ENCODE results near the gene PHF12.
"Not testable (repeated sequence)": the region's sequence is repeated elsewhere in the genome, so short reads cannot be mapped to it uniquely, and the experiment has no call there.

PHF12 gene

GRCh38 chr17:28878158-28878910 is 73.0 kb downstream of the PHF12 start:
- no peak for TF ChIP-seq FOXK2 (IDR thresholded peaks at IDR 0.05)
- TF ChIP-seq SUZ12 (IDR thresholded peaks at IDR 0.05), result no peak
- TF ChIP-seq PKNOX1 (IDR thresholded peaks at IDR 0.05), result no peak
- TF ChIP-seq LEF1 (IDR thresholded peaks at IDR 0.05; ENCODE audit: borderline replicate concordance), result no peak
- TF ChIP-seq ZNF384 (IDR thresholded peaks at IDR 0.05), result no peak
- TF ChIP-seq FOXA1 (IDR thresholded peaks at IDR 0.05), result no peak
- no peak for TF ChIP-seq HDGF (IDR thresholded peaks at IDR 0.05; ENCODE audit: borderline replicate concordance)
- no peak for TF ChIP-seq ELF4 (IDR thresholded peaks at IDR 0.05)
- TF ChIP-seq SP1 (IDR thresholded peaks at IDR 0.05), result no peak
- TF ChIP-seq TARDBP (IDR thresholded peaks at IDR 0.05), result no peak
- no peak for TF ChIP-seq L3MBTL2 (conservative IDR thresholded peaks at IDR 0.05)
- TF ChIP-seq CTBP1 (IDR thresholded peaks at IDR 0.05; ENCODE audit: borderline replicate concordance), result no peak
- TF ChIP-seq NFRKB (IDR thresholded peaks at IDR 0.05), result no peak
- no peak for TF ChIP-seq ARNT (IDR thresholded peaks at IDR 0.05)
- no peak for TF ChIP-seq BHLHE40 (IDR thresholded peaks at IDR 0.05; ENCODE audit: borderline replicate concordance)
- no peak for TF ChIP-seq FOXM1 (IDR thresholded peaks at IDR 0.05; ENCODE audit: borderline replicate concordance)
- POLR2A ChIA-PET, result interaction anchor here (1.1 kb wide), 1 partner anchor 153 kb away, joined by 4 read pairs; no protein-coding TSS in a partner anchor
- no peak for DNase-seq (ENCODE audit: extremely low spot score)
- CTCF ChIA-PET, result interaction anchor here (1.8 kb wide), 1 partner anchor 115 kb away, joined by 9 read pairs; no protein-coding TSS in a partner anchor

DNA sequence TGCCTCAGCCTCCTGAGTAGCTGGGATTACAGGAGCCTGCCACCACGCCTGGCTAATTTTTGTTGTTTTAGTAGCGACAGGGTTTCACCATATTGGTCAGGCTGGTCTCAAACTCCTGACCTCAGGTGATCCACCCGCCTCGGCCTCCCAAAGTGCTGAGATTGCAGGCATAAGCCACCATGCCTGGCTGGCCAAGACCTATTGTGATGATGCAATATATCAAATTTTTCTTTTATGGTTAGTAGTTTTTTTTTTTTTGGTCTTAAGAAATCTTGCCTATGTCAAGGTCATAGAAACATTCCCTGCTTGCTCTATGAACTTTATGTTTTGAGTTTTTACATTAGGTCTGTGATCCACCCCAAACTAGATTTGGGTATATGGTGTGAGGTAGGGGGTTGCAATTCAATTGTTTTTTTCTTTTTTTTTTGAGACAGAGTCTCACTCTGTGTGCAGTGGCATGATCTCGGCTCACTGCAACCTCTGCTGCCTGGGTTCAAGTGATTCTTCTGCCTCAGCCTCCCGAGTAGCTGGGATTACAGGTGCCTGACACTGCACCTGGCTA is 74.1 kb downstream of the PHF12 start:
- CTCF ChIA-PET; DNase-seq (ENCODE audit: extremely low spot score); POLR2A ChIA-PET: not testable (repeated sequence)

DNA sequence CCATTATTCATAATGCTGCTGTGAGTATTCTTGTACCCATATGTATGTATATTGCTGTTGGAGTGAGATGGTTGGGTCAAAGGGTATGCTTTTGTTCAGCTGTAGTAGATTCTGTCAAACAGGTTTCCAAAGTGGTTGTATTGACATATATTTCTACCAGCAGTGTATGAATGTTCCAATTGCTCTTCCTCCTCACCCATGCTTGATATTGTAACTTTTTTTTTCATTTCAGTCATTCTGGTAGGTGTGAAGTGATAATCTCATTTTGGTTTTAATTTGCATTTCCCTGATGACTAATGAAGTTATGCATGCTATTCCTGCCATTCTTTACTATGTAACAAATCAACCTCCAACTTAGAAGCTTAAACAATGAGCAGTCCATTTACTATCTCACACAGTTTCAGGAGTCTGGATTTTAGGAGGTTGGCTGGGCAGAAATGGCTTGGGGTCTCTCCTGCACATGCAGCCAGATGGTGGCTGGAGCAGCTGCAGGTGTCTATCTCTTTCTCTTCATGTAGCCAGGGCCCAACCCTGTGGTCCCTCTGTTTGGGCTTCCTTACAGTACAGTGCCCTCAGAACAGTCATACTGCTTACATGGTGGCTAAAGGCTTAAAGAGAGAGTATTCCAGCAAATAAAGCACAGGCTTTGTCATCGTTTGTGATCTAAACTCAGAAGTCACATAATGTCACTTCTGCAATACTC is 75.3 kb downstream of the PHF12 start:
- DNase-seq (ENCODE audit: extremely low spot score), result no peak
- TF ChIP-seq TARDBP (IDR thresholded peaks at IDR 0.05), result no peak
- TF ChIP-seq CTBP1 (IDR thresholded peaks at IDR 0.05; ENCODE audit: borderline replicate concordance), result no peak
- no peak for TF ChIP-seq NFRKB (IDR thresholded peaks at IDR 0.05)
- no peak for TF ChIP-seq FOXK2 (IDR thresholded peaks at IDR 0.05)
- no peak for TF ChIP-seq BHLHE40 (IDR thresholded peaks at IDR 0.05; ENCODE audit: borderline replicate concordance)
- TF ChIP-seq PKNOX1 (IDR thresholded peaks at IDR 0.05), result no peak
- TF ChIP-seq HDGF (IDR thresholded peaks at IDR 0.05; ENCODE audit: borderline replicate concordance), result no peak
- no peak for TF ChIP-seq ARNT (IDR thresholded peaks at IDR 0.05)
- TF ChIP-seq L3MBTL2 (conservative IDR thresholded peaks at IDR 0.05), result no peak
- POLR2A ChIA-PET, result no interaction called here
- CTCF ChIA-PET, result no interaction called here

DNA sequence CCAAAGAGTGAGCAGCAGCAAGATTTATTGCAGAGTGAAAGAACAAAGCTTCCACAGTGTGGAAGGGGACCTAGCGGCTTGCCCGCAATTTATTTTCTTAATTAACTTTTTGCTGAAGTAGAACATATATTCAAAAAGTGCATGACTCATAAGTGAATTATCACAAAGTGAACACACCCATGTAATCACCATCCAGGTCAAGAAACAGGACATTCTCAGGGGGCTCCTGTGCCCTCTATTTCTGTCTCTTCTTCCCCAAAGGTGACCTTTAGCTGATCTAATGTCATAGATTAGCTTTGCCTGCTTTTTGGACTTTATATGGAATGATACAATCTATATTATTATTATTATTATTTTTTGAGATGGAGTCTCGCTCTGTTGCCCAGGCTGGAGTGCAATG is 76.6 kb downstream of the PHF12 start:
- TF ChIP-seq TARDBP (IDR thresholded peaks at IDR 0.05) (no peak), NFRKB (IDR thresholded peaks at IDR 0.05) (no peak), PKNOX1 (IDR thresholded peaks at IDR 0.05) (no peak), CTBP1 (IDR thresholded peaks at IDR 0.05; ENCODE audit: borderline replicate concordance) (no peak), FOXK2 (IDR thresholded peaks at IDR 0.05) (no peak), SP1 (IDR thresholded peaks at IDR 0.05) (no peak), SUZ12 (IDR thresholded peaks at IDR 0.05) (no peak), BHLHE40 (IDR thresholded peaks at IDR 0.05; ENCODE audit: borderline replicate concordance) (no peak), ARNT (IDR thresholded peaks at IDR 0.05) (no peak), ZNF384 (IDR thresholded peaks at IDR 0.05) (no peak), FOXM1 (IDR thresholded peaks at IDR 0.05; ENCODE audit: borderline replicate concordance) (no peak), LEF1 (IDR thresholded peaks at IDR 0.05; ENCODE audit: borderline replicate concordance) (no peak), HDGF (IDR thresholded peaks at IDR 0.05; ENCODE audit: borderline replicate concordance) (no peak)
- no peak for DNase-seq (ENCODE audit: extremely low spot score)
- POLR2A ChIA-PET, result no interaction called here
- CTCF ChIA-PET, result interaction anchor here (0.5 kb wide), 1 partner anchor 15 kb away, joined by 4 read pairs; no protein-coding TSS in a partner anchor

DNA sequence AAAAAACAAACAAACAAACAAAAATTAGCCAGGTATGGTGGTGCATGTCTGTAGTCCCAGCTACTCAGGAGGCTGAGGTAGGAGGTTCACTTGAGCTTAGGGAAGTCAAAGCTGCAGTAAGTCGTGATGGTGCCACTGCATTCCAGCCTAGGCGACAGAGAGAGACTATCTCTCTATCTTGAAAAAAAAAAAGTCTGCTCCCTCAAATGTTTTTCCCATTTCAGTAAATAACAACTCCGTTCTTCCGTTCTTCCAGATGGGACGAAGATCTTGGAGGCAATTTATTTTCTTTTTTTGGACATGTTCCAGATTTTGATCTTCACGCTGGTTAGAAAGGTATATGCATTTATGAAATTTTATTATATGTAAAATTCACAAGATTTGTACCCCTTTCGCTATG is 77.5 kb downstream of the PHF12 start:
- no peak for TF ChIP-seq FOXM1 (IDR thresholded peaks at IDR 0.05; ENCODE audit: borderline replicate concordance)
- TF ChIP-seq PKNOX1 (IDR thresholded peaks at IDR 0.05), result no peak
- TF ChIP-seq FOXK2 (IDR thresholded peaks at IDR 0.05), result no peak
- TF ChIP-seq SUZ12 (IDR thresholded peaks at IDR 0.05), result no peak
- TF ChIP-seq ARNT (IDR thresholded peaks at IDR 0.05), result no peak
- ChIA-PET POLR2A (no interaction called here), CTCF (no interaction called here)
- no peak for DNase-seq (ENCODE audit: extremely low spot score)
